HG02973 (cell line): ENCODE data around the gene PDIA5.

Experiments
- ATAC-seq: cut with Tn5 transposase; IDR thresholded peaks from one replicate; pipeline ENCODE4 v1.9.1; 2021; ENCODE audit warnings: moderate library complexity; ENCODE audit not compliant: unreplicated experiment

Gene PDIA5

GRCh38 chr3:123066896-123067688, at the start of gene PDIA5:
PDIA5 (plus strand) TSS chr3:123067025; CDS start chr3:123067165, 140 bp downstream.
- peak; percentile 50 for ATAC-seq

DNA sequence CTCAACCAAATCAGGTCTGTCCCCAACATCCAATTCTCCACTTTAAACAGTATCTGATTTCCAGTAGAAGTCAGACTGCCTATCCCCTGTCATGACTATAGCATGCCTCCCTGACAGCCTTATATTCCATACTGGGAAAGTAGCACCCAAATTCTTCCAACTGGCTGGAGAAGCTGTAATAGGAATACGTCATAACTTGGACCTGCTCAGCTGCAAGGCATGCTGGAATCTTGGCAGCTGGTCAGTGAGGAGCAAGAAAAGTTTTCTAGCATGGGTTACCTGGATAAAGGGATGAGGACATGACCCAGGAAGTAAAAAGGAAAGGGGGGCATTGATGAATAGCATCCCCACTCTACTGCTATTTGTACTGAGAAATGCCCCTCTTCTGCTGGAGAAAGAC, 48.1 kb upstream of the PDIA5 start:
- no peak for ATAC-seq

DNA sequence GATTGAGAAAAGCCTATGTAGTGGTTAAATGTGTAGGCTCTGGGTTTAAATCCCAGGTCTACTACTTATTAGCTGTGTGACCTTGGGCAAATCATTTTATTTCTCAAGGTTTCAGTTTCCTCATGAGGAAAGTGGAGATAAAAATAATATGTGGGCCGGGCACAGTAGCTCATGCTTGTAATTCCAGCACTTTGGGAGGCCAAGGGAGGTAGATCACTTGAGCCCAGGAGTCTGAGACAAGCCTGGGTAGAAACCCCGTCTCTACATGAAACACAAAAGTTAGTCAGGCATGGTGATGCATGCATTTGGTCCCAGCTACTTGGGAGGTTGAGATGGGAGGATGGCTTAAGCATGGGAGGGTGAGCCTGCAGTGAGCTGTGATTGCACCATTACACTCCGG, 47.7 kb upstream of the PDIA5 start:
- ATAC-seq, result no peak

DNA sequence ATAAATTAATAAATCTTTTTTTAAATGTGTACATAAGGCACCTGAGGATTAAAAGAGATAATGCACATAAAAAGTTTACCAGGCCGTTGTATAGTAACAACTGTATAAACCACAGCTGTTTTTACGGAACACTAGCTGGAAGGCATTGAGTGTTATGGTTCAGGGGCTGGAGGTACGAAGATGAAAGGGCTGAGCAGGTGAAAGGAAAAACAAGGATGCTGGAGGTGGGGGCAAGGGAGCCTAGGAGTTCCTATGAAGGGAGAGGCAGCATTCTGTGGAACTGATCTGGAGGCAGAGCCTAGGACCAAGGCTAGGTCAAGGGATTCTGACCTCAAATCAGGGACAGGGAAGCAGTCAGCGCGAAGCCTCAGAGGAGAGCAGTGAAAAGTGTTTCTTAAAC, 47.2 kb upstream of the PDIA5 start:
- no peak for ATAC-seq

GRCh38 chr3:123020709-123021108, 46.1 kb upstream of the PDIA5 start:
- no peak for ATAC-seq

DNA sequence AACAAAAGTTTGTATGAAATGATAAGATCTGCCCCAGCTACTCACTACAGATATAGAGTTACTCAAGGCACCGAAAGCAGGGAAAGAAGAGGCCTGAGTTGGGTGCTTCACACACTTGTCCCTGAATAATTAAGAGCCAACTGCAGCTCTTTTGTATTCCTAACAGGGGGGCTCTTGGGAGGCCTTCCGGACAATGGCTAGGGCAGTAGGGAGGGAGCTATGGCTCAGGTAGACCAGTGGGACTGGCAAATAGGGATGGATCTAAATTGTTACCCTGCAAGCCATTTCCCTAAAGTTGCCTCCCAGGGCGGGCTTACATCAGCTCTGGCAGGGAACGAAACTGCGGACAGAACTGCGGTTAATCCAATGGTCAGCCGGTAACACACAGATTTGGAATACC, 45.4 kb upstream of the PDIA5 start:
- no peak for ATAC-seq

DNA sequence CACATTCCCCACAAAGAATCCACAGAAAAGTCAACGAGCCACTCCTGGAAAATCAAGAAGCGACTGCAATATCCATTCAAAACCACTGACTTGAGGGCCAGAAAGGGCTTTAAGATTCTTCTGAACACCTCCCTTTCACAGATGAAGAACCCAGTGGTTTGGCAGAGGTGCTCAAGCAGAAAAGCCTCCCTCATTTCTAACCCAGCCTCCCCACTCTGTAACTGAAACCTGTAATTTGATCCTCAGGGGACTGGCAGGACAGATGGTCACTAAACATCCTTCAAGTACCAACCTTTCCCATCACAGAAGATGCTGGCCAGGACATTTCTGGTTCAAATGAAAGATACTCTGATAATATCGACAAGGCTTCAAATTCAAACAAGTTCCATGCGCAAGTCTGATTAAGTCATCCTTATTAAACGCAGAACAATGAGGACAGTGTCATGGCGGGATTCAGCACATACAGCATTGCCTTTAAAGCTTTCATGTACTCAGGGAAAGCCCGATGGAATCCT, 44.8 kb upstream of the PDIA5 start:
- no peak for ATAC-seq

DNA sequence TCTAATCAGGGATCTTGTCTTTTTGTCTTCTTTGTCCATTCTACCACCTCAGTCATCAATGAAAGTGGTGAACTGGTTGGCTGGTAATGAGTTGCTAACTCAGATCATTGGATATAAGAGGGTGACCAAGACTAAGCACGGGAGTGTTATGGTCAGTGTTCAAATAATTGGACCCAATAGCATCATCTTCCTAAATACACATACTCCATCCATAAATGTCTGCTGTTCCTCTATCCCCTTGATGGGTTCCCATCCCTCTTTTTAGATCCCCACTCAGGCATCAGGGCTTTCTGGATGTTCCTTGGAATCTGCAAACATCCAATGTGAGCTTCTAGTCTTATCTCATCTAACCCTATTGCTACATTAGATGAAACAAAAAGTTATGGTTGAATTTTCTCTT, 42.8 kb upstream of the PDIA5 start:
- no peak for ATAC-seq

- no peak for ATAC-seq
Observed at GRCh38 chr3:123025642-123026521, 40.9 kb upstream of the PDIA5 start.

DNA sequence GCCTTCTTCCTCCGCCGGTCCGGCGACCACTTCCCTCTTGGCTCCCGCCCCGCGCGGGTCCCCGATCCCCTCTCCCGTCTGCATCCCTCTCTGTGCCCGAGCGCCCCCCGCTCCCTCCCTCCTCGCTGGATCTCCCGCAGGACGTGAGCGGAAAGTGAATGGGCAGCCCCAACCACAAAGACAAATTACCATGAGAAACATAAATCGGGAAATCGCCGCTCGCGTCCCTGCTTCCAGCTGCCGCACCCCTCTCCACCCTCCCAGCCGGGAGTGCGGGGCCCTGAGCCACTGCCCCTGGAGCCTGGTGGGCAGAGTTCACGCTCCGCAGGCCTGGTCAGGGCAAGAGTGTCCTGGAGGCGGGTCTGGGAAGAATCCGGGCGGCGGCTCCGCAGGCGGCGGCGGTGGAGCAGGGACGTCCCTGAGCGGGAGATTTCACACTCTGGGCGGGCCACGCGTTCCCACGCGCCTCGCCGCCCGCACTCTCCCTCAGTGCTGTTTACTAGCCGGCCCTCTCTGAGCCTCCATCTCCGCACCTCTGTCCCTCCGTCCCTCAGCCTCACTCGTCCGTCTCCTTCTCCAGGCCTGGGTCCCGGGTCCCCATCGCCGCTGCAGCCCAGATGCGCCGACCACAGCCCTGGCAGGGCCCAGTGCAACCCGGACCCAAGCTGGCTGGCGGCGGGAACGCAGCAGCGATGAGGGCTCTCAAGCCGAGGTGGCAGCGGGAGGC, 40.1 kb upstream of the PDIA5 start:
- no peak for ATAC-seq

GRCh38 chr3:123027292-123028232, 39.3 kb upstream of the PDIA5 start, which contains the start of gene SEMA5B:
SEMA5B (minus strand) TSS chr3:123027763; CDS start chr3:122961263, 66,500 bp downstream.
- ATAC-seq, result no peak

DNA sequence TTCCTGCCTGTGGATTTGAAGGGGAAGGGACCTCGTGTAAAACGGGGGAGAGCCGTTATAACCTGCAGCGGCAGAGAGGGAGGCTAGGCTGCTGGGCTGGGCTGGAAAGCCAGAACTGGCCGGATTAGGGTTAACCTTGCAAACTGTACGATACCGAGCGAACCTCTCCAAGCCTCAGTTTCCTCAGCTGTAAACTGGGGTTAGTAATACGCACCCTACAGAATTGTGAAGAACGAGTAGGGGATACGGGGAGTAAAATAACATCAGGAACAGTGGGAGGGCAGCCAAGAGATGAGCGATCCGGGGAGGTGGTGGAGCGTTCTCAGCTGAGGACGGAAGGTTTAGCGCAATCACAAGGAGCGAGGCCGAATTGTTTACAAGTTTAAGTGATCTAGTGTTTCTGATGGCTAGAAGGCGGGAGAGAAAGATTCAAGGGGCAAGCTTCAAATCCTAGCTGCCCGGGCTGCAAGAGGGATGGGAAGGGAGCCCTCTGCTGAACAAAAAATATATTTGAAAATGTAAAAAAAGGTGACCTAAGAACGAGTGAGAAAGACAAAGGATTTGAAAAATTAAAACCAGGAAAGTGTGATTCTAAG, 38.5 kb upstream of the PDIA5 start:
- ATAC-seq, result no peak

DNA sequence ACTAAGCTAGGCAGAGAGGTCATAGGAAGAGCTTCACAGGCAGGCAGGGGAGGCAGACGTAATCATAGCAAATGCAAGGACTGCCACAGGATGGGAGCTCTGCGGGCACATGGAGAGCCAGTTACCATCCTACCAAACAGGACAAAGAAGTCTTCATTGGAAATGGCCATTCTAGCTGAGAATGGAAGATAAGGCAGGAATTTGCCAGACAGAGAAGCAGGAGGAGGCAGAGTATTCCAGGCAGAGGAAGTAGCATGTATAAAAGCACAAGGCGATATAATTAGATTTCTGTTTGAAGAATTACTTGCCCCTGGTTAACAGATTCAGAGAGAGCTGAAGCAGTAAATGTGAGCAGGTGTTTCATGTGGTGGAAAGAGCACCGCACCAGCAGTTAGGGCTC, 35.8 kb upstream of the PDIA5 start:
- ATAC-seq, result no peak

DNA sequence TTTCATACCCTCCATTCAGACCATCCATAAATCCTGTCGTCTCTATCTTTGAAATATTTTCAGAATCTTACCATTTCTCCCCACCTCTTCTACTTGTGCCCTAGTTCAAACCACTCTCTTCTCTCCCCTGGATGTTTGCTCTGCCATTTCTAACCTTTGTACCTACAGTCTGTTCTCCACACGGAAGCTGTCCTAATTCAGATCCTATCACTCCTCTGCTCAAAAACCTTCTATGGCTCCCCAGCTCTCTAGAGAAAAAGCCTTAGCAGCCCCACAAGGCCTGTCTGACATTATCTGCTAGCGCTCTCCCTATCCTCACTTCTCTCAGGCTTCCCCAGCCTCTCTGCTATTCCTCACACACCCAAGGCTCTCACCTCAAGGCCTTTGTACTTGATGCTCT, 34.8 kb upstream of the PDIA5 start:
- no peak for ATAC-seq

DNA sequence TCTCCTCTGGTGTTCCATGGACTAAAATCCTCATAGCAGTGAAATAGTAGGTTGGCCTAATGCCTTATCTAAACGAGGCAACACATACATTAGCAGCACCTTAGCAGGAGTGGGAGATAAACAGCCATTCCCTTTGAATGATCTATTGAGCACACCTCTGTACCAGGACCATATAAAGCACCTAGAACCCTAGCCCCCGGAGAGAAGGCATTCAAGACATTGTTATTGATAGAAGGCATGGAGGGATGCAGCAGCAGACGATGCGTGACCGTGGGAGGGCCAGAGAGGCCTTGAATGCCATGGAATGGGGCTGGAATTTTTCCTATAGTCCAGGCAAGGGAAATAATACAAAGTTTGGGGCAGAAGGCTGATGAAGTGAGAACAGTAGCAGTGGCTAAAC, 32.7 kb upstream of the PDIA5 start:
- no peak for ATAC-seq

DNA sequence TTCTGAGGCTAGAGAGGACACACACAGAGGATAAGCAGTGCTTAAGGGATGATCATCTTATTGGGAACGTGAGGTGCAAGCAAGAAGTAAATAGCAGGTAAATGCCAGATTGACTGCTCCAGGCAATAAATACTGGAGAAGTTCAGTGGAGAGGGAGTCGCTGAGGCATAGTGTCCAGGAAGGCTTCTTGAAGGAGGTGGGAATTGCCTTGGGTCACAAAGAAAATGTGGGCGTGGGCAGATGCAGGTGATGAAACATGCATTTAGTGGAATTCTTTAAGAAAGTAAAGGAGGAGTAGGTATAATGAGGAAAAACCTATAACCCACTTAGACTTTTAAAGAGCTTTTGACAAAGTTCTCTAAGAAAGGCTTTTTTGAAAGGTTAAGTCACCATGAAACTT, 31.8 kb upstream of the PDIA5 start:
- ATAC-seq, result no peak

DNA sequence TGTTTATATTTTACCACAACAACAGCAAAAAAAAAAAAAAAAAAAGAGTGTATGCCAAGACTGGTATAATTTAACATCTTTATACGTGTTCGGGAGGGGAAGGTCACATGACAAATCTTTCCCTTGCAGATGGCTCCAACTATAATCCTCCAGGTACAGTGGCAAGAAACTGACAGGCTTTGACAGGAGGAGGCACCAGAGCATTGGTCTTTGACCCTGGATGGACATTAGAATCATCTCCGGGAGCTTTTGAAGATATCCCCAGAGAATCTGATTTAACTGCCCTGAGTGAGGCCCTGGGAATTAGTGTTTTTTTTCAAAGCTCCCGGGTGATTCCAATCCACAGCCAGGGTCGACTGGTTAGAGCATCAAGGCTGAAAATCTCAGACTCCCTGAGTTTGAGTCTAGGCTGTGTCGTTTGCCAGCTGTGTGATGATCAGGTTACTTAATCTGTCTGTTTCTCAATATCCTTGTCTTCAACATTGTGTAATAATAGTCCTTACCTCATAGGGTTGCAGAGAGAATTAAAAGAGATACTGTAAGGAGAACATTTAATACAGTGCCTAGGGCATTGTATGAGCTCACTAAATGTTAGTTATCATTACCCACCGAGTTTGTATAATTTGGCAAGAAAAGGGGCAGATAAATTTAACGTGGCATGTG, 30.3 kb upstream of the PDIA5 start:
- no peak for ATAC-seq

DNA sequence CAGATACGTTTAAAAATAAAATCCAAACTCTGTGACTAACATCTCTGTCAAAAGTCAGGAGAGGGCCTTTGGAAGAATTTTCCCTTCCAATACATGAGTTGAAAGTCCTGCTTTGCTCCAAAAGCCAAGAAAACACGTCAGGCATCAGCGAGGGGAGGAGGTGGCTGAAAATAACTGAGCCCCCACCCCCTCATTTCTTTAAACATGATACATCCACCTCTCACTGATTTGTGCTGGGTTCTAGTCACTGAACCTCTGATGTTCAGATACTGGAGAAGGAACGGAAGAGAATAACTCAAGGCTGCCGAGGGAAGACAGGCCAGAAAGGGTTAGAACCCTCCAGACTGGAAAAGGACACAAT, 29.8 kb upstream of the PDIA5 start:
- ATAC-seq, result no peak

GRCh38 chr3:123038751-123039150, 28.1 kb upstream of the PDIA5 start:
- no peak for ATAC-seq
